ENCODE measurements around the gene SPOUT1. TPM values are rescaled to one million over a fixed set of nuclear protein-coding genes. Genes with fewer than 3 reads are reported as not detected.
"Not testable (repeated sequence)": the region's sequence is repeated elsewhere in the genome, so short reads cannot be mapped to it uniquely, and the experiment has no call there.

The SPOUT1 gene
- total and polyA plus RNA-seq, 7 donors, result 4.8 to 31.6 (median 25.4) TPM

- H3K27ac ChIP-seq, result no peak overlapping the region
- no peak for DNase-seq
- no peak for TF ChIP-seq POLR2A (IDR thresholded peaks at IDR 0.05)
- TF ChIP-seq CTCF (IDR thresholded peaks at IDR 0.05), result no peak
- TF ChIP-seq POLR2AphosphoS5 (IDR thresholded peaks at IDR 0.05), result no peak
- TF ChIP-seq EP300 (IDR thresholded peaks at IDR 0.05), result no peak
- peaks cover 0 to 10% (median 5%) of the 10 kb centered on the region in 4 donors for H3K4me1 ChIP-seq
- intact Hi-C loops (cut with DNase I), result no loop called here
- peaks cover 0 to 6% (median 0%) of the 10 kb centered on the region in 4 donors for H3K9me3 ChIP-seq
- H3K4me3 ChIP-seq, result no peak overlapping the region
- H3K36me3 ChIP-seq, result no peaks in the 10 kb centered on the region
- 81 to 84% methylated on average over 7 of the region's 7 CpGs for WGBS, 2 donors
- H3K27me3 ChIP-seq, result no peaks in the 10 kb centered on the region
Measured at GRCh38 chr9:128781187-128782070, 48.2 kb downstream of the SPOUT1 start.

GRCh38 chr9:128780093-128780492 lies 49.5 kb downstream of the SPOUT1 start:
- H3K4me1 ChIP-seq; DNase-seq; H3K36me3 ChIP-seq; intact Hi-C loops (cut with DNase I); H3K27me3 ChIP-seq; H3K4me3 ChIP-seq; H3K27ac ChIP-seq; H3K9me3 ChIP-seq: not testable (repeated sequence)
- 92 to 96% methylated on average over 27 of the region's 27 CpGs for WGBS, 2 donors

GRCh38 chr9:128774804-128775203 lies 54.8 kb downstream of the SPOUT1 start:
- 92 to 95% methylated on average over 1 of the region's 1 CpG for WGBS, 2 donors
- no peak for DNase-seq
- Histone ChIP-seq H3K4me1 (peaks cover 0 to 24% (median 15%) of the 10 kb centered on the region in 4 donors), H3K36me3 (no peaks in the 10 kb centered on the region), H3K4me3 (no peak overlapping the region), H3K9me3 (no peaks in the 10 kb centered on the region), H3K27ac (no peak overlapping the region), H3K27me3 (no peaks in the 10 kb centered on the region)
- intact Hi-C loops (cut with DNase I), result no loop called here
- TF ChIP-seq POLR2AphosphoS5 (IDR thresholded peaks at IDR 0.05), result no peak
- no peak for TF ChIP-seq CTCF (IDR thresholded peaks at IDR 0.05)
- no peak for TF ChIP-seq EP300 (IDR thresholded peaks at IDR 0.05)
- no peak for TF ChIP-seq POLR2A (IDR thresholded peaks at IDR 0.05)

- H3K4me1 ChIP-seq, result peaks cover 0 to 31% (median 19%) of the 10 kb centered on the region in 4 donors
- no peak overlapping the region for H3K4me3 ChIP-seq
- TF ChIP-seq POLR2AphosphoS5 (IDR thresholded peaks at IDR 0.05), result no peak
- no peak for TF ChIP-seq EP300 (IDR thresholded peaks at IDR 0.05)
- H3K27me3 ChIP-seq, result no peaks in the 10 kb centered on the region
- no peaks in the 10 kb centered on the region for H3K9me3 ChIP-seq
- intact Hi-C loops (cut with DNase I), result no loop called here
- 68 to 94% methylated on average over 5 of the region's 5 CpGs for WGBS, 2 donors
- DNase-seq, result no peak
- H3K36me3 ChIP-seq, result peaks cover 0 to 1% (median 0%) of the 10 kb centered on the region in 4 donors
- H3K27ac ChIP-seq, result peak overlapping the region in 1 of 4 donors; percentile 93
Measured at GRCh38 chr9:128773049-128773448, 56.5 kb downstream of the SPOUT1 start.

- H3K4me3 ChIP-seq, result peak within 1 kb of the TSS; percentile 95 to 99 (median 98)
- no peaks in the 10 kb centered on the region for H3K27me3 ChIP-seq
- TF ChIP-seq CTCF (IDR thresholded peaks at IDR 0.05) (no peak), EP300 (IDR thresholded peaks at IDR 0.05) (peak in 2 of 4 donors; percentile 16 to 23), POLR2A (IDR thresholded peaks at IDR 0.05) (peak; percentile 57 to 80), POLR2AphosphoS5 (IDR thresholded peaks at IDR 0.05) (peak; percentile 76 to 92 (median 89))
- peak; percentile 96 for DNase-seq
- intact Hi-C loops (cut with DNase I), result loop anchor here (1.0 to 2.0 kb wide), 2 partner anchors 15 to 47 kb away; partner anchors contain the start of genes TBC1D13 and ZDHHC12
- peak within 1 kb of the TSS; percentile 83 to 96 (median 91) for H3K27ac ChIP-seq
- H3K9me3 ChIP-seq, result no peaks in the 10 kb centered on the region
- H3K4me1 ChIP-seq, result peaks cover 0 to 31% (median 19%) of the 10 kb centered on the region in 4 donors
- 1% methylated on average over 72 of the region's 72 CpGs for WGBS, 2 donors
- H3K36me3 ChIP-seq, result peaks cover 0 to 7% (median 0%) of the 10 kb centered on the region in 4 donors
Measured at GRCh38 chr9:128771745-128772519, 57.7 kb downstream of the SPOUT1 start, which contains the start of gene ZER1. Gene ZER1, minus strand, starts transcription at chr9:128771927. Its CDS starts 16,362 bp downstream, at chr9:128755565.

Data from sigmoid colon (tissue), 7 donors.